HG02938 (cell line): ENCODE measurements around the gene LMO2.
A peak's percentile ranks its signal among the peaks of the same experiment; 100 is the strongest.
"Not testable (repeated sequence)": the region's sequence is repeated elsewhere in the genome, so short reads cannot be mapped to it uniquely, and the experiment has no call there.

Experiments used
- ATAC-seq: cut with Tn5 transposase; IDR thresholded peaks from one replicate; pipeline ENCODE4 v1.9.1; 2021; ENCODE audit warnings: mild to moderate bottlenecking, moderate library complexity; ENCODE audit not compliant: unreplicated experiment

LMO2 gene

GRCh38 chr11:33891714-33892327 lies at the start of gene LMO2:
Gene LMO2, minus strand, starts transcription at chr11:33892076. Its CDS starts 22,360 bp downstream, at chr11:33869716.
- no peak for ATAC-seq

GRCh38 chr11:33940538-33940815 lies 48.6 kb upstream of the LMO2 start:
- no peak for ATAC-seq

- no peak for ATAC-seq
Measured at GRCh38 chr11:33936725-33937604, 45.1 kb upstream of the LMO2 start.

- no peak for ATAC-seq
Measured at GRCh38 chr11:33935461-33936456, 43.9 kb upstream of the LMO2 start.

GRCh38 chr11:33935005-33935404 lies 43.1 kb upstream of the LMO2 start:
- ATAC-seq, result no peak

GRCh38 chr11:33934450-33934849 lies 42.6 kb upstream of the LMO2 start:
- ATAC-seq, result no peak

GRCh38 chr11:33933602-33934001 lies 41.7 kb upstream of the LMO2 start:
- ATAC-seq, result no peak

GRCh38 chr11:33932721-33933120 lies 40.8 kb upstream of the LMO2 start:
- no peak for ATAC-seq

GRCh38 chr11:33931739-33932366 lies 40.0 kb upstream of the LMO2 start:
- not testable (repeated sequence) for ATAC-seq

- ATAC-seq, result no peak
Measured at GRCh38 chr11:33931067-33931466, 39.2 kb upstream of the LMO2 start.

GRCh38 chr11:33930317-33931021 lies 38.6 kb upstream of the LMO2 start:
- ATAC-seq, result no peak

GRCh38 chr11:33928564-33928963 lies 36.7 kb upstream of the LMO2 start:
- no peak for ATAC-seq

- no peak for ATAC-seq
Measured at GRCh38 chr11:33926671-33927552, 35.0 kb upstream of the LMO2 start.

- ATAC-seq, result no peak
Measured at GRCh38 chr11:33924341-33924740, 32.5 kb upstream of the LMO2 start.

- ATAC-seq, result no peak
Measured at GRCh38 chr11:33923626-33924025, 31.8 kb upstream of the LMO2 start.

GRCh38 chr11:33920838-33921613 lies 29.1 kb upstream of the LMO2 start:
- peak; percentile 93 for ATAC-seq

GRCh38 chr11:33919645-33920044 lies 27.8 kb upstream of the LMO2 start:
- ATAC-seq, result no peak

- not testable (repeated sequence) for ATAC-seq
Measured at GRCh38 chr11:33917402-33917801, 25.5 kb upstream of the LMO2 start.
